K562 (cell line): ENCODE data around the gene GORASP2. TPM values are rescaled to one million over a fixed set of nuclear protein-coding genes. Genes with fewer than 3 reads are reported as not detected.

Experiments
- ATAC-seq: fragments of 200-7000 bp; cut with Tn5 transposase; 3 replicates; pipeline ENCODE4 v1.9.1; 2020; ENCODE audit warnings: moderate library complexity
- BruUV-seq: library from RNA; stranded (reverse); fragments of 400-500 nt; replicated peaks from 2 replicates; lab custom pipeline; 2021; lab: Mats Ljungman, UMichigan
- CTCF ChIA-PET: fragments of 300-600 bp; formaldehyde crosslinking; extraction: SDS; loops from one replicate; lab custom pipeline; 2021; ENCODE audit warnings: low intra/inter-chr PET ratio; lab: Yijun Ruan, JAX
- POLR2A ChIA-PET: fragments of 300-600, 350-650 bp; sonication (Branson Sonifier 250); formaldehyde crosslinking; extraction: SDS; loops from one replicate; lab custom pipeline; 2021; ENCODE audit warnings: antibody characterized with exemption, inconsistent platforms; lab: Yijun Ruan, JAX
- DNase-seq, 4 experiments: peaks; one replicate each; pipeline versions ENCODE4 v3.0.0 to v3.0.0-alpha.2; 2011 to 2018; ENCODE audit warnings: low spot score in 3 of 4, mixed read lengths in 3 of 4; ENCODE audit errors: extremely low read depth in 1 of 4
- FAIRE-seq: peaks from 2 replicates; lab custom pipeline; 2011; peaks lifted over from hg19 to GRCh38; lab: Jason Lieb, UNC
- H2AFZ ChIP-seq: 2 replicates; pipeline ENCODE4 v1.6.0; 2011; ENCODE audit warnings: low read depth, low read length, control low read depth, inconsistent platforms
- H3K27ac ChIP-seq: fragments of 200-600 bp; 3 replicates; pipeline ENCODE4 v1.8.0; 2011; ENCODE audit warnings: low read depth, mild to moderate bottlenecking, control low read depth, inconsistent platforms, low read length, moderate library complexity, mixed read lengths; ENCODE audit errors: extremely low read depth
- H3K27me3 ChIP-seq, 2 experiments: fragments of 300-600 bp in 1 of 2; 2 replicates in 1 of 2; 3 replicates in 1 of 2; pipeline versions ENCODE4 v1.6.0 to v1.8.0; 2011; ENCODE audit warnings: inconsistent platforms in 2 of 2, low read length in 2 of 2, mild to moderate bottlenecking in 1 of 2, mixed read lengths in 1 of 2, moderate library complexity in 1 of 2; ENCODE audit not compliant: control insufficient read depth in 2 of 2, insufficient read depth in 2 of 2
- H3K36me3 ChIP-seq: fragments of 300-600 bp; 3 replicates; pipeline ENCODE4 v1.8.0; 2011; ENCODE audit warnings: mild to moderate bottlenecking, low read length, inconsistent platforms; ENCODE audit not compliant: control insufficient read depth, insufficient read depth
- H3K4me1 ChIP-seq, 2 experiments: fragments of 200-600 bp in 1 of 2; replicated peaks in 1 of 2; 2 replicates in 1 of 2; 3 replicates in 1 of 2; pipeline versions ENCODE4 v1.5.1 to v1.8.0; 2011; ENCODE audit warnings: inconsistent platforms in 2 of 2, low read length in 2 of 2, mild to moderate bottlenecking in 1 of 2, mixed read lengths in 1 of 2, moderate library complexity in 1 of 2; ENCODE audit not compliant: control insufficient read depth in 2 of 2, insufficient read depth in 2 of 2
- H3K4me2 ChIP-seq: 2 replicates; pipeline ENCODE4 v1.6.1; 2011; ENCODE audit warnings: low read length, control low read depth, inconsistent platforms, mixed read lengths; ENCODE audit not compliant: insufficient read depth
- H3K4me3 ChIP-seq: fragments of 200-600 bp; sonication (generic), shearing (Covaris generic); 2 replicates; pipeline ENCODE4 v1.5.1; 2016; ENCODE audit warnings: control low read depth, inconsistent platforms
- H3K79me2 ChIP-seq: fragments of 200-600 bp; 3 replicates; pipeline ENCODE4 v1.8.0; 2011; ENCODE audit warnings: low read length, inconsistent platforms; ENCODE audit not compliant: control insufficient read depth, insufficient read depth
- H3K9ac ChIP-seq, 2 experiments: 2 replicates each; pipeline versions ENCODE4 v1.6.0 to v1.6.1; 2011; ENCODE audit warnings: low read depth in 2 of 2, low read length in 2 of 2, control low read depth in 1 of 2, inconsistent platforms in 1 of 2, mild to moderate bottlenecking in 1 of 2, mixed read lengths in 1 of 2; ENCODE audit not compliant: insufficient read depth in 1 of 2
- H3K9me1 ChIP-seq: one replicate; pipeline ENCODE4 v1.6.0; 2011; ENCODE audit warnings: inconsistent platforms, mild to moderate bottlenecking, low read length, moderate library complexity; ENCODE audit not compliant: control insufficient read depth, insufficient read depth
- H3K9me3 ChIP-seq: replicated peaks from 2 replicates; pipeline ENCODE4 v1.5.1; 2011; ENCODE audit warnings: low read depth, low read length, inconsistent platforms; ENCODE audit not compliant: control insufficient read depth, insufficient read depth
- H4K20me1 ChIP-seq: replicated peaks from 2 replicates; pipeline ENCODE4 v1.6.1; 2011; ENCODE audit warnings: low read length, inconsistent platforms, mixed read lengths; ENCODE audit not compliant: control insufficient read depth, insufficient read depth
- CBFA2T2 ChIP-seq: fragments of 450-650 bp; conservative IDR thresholded peaks from 2 replicates; pipeline ENCODE4 v1.6.1; 2017; ENCODE audit warnings: mild to moderate bottlenecking
- CBFA2T3 ChIP-seq: fragments of 450-650 bp; IDR thresholded peaks from 2 replicates; pipeline ENCODE4 v1.6.1; 2017
- FOXK1 ChIP-seq: sonication (generic); formaldehyde crosslinking; IDR thresholded peaks from 2 replicates; pipeline ENCODE4 v1.8.0; 2022; ENCODE audit warnings: missing genetic modification reagents, mild to moderate bottlenecking, borderline replicate concordance
- POLR2AphosphoS2 ChIP-seq: IDR thresholded peaks from 2 replicates; pipeline ENCODE4 v1.6.1; 2012; ENCODE audit warnings: low read length, improper control_type of control experiment
- TAF7 ChIP-seq: fragments of 450-650 bp; IDR thresholded peaks from 2 replicates; pipeline ENCODE4 v1.6.1; 2016; ENCODE audit warnings: missing genetic modification characterization, missing compliant biosample characterization
- TAL1 ChIP-seq: fragments of 450-650 bp; IDR thresholded peaks from 2 replicates; pipeline ENCODE4 v1.6.1; 2016; ENCODE audit warnings: mild to moderate bottlenecking
- ZBTB7A ChIP-seq: IDR thresholded peaks from 2 replicates; pipeline ENCODE4 v1.6.1; 2011; ENCODE audit warnings: low read depth, mild to moderate bottlenecking, low read length, moderate library complexity, borderline replicate concordance; ENCODE audit not compliant: control insufficient read depth
- WGBS: fragments of 100-300 bp; shearing (Covaris generic); methylation state at CpG from one replicate; pipeline ENCODE4 v1.1.6; 2016; ENCODE audit warnings: low coverage, mixed read lengths; ENCODE audit not compliant: insufficient coverage; ENCODE audit errors: missing lambda C conversion rate; 5-methylcytosine and 5-hydroxymethylcytosine counted together
- in situ Hi-C: fragments of 300-500 bp; cut with MboI; formaldehyde crosslinking; loops from 4 replicates; pipeline ENCODE4 v1.15.0; 2018; ENCODE audit warnings: inconsistent platforms, mixed read lengths
- intact Hi-C: fragments of 100-400 bp; cut with micrococcal nuclease; formaldehyde crosslinking; loops from 2 replicates; pipeline ENCODE4 v1.14.2; 2022
- polyA plus RNA-seq, 8 experiments: library from polyadenylated mRNA; depleted of rRNA in 4 of 8; stranded (reverse) in 5 of 8; unstranded in 3 of 8; fragments of >200 nt; fragmentation: Nextera tagmentation in 2 of 8; fragmentation: Illumina TruSeq in 1 of 8; extraction: Ambion mirVana in 2 of 8; extraction: Trizol in 1 of 8; gene quantifications; 2 replicates each; pipeline versions ENCODE4 v1.2.1 to v1.2.3, GENCODE V29; 2011 to 2014; ENCODE audit warnings: inconsistent platforms in 1 of 8, missing spikeins in 1 of 8
- total RNA-seq, 7 experiments: library from RNA; depleted of rRNA in 6 of 7; stranded (reverse); fragments of >200 nt in 6 of 7; fragmentation: Illumina TruSeq in 2 of 7; extraction: Trizol in 2 of 7; gene quantifications; 2 replicates each; pipeline versions ENCODE4 v1.2.1 to v1.2.3, GENCODE V29; 2011 to 2021; ENCODE audit warnings: low replicate concordance in 1 of 7
- TF ChIP-seq, protein P1 (sequence below), 3 experiments: fragments of 200-800 bp in 1 of 3; fragments of 250-450 bp in 1 of 3; fragments of 450-650 bp in 1 of 3; sonication (Bioruptor Pico) in 1 of 3; sonication (Bioruptor generic) in 1 of 3; formaldehyde crosslinking in 1 of 3; IDR thresholded peaks; 2 replicates each; pipeline versions ENCODE4 v1.6.1 to v1.8.0; 2016 to 2022; ENCODE audit warnings: mild to moderate bottlenecking in 2 of 3, missing genetic modification characterization in 2 of 3, missing compliant biosample characterization in 1 of 3, moderate library complexity in 1 of 3
- TF ChIP-seq, protein P2 (sequence below), 2 experiments: fragments of 450-650 bp in 1 of 2; sonication (generic) in 1 of 2; formaldehyde crosslinking; conservative IDR thresholded peaks; 2 replicates each; pipeline versions ENCODE4 v1.4.0 to v1.8.1; 2020 to 2022; ENCODE audit warnings: mild to moderate bottlenecking in 1 of 2, missing genetic modification reagents in 1 of 2

GORASP2 gene
- total and polyA plus RNA-seq, 9 of the 15 experiments (the other 6 are each of a cell fraction or from before 2014, with no cell fraction given): 27.4 to 180 (median 59.6) TPM

DNA sequence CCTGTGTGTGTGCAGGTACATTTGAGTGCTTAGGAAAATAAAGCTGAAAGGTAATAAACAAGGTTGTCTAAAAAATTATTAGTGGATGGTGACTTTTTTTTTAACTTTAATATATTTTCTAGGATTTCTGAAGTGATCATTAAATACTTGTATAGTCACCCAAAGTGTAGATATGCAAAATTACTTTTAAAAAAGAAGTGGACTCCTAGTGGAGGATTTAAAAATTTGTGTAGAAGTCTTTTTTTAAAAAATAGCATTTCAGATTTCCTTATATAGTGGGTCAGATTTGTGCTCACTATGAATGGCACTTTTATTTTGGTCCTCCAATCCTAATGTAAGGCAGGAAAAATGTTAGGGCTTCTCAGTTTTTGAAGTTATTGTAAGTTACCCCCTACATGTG is 3.9 kb downstream of the GORASP2 start (continued):
- TF ChIP-seq, protein P1, sequence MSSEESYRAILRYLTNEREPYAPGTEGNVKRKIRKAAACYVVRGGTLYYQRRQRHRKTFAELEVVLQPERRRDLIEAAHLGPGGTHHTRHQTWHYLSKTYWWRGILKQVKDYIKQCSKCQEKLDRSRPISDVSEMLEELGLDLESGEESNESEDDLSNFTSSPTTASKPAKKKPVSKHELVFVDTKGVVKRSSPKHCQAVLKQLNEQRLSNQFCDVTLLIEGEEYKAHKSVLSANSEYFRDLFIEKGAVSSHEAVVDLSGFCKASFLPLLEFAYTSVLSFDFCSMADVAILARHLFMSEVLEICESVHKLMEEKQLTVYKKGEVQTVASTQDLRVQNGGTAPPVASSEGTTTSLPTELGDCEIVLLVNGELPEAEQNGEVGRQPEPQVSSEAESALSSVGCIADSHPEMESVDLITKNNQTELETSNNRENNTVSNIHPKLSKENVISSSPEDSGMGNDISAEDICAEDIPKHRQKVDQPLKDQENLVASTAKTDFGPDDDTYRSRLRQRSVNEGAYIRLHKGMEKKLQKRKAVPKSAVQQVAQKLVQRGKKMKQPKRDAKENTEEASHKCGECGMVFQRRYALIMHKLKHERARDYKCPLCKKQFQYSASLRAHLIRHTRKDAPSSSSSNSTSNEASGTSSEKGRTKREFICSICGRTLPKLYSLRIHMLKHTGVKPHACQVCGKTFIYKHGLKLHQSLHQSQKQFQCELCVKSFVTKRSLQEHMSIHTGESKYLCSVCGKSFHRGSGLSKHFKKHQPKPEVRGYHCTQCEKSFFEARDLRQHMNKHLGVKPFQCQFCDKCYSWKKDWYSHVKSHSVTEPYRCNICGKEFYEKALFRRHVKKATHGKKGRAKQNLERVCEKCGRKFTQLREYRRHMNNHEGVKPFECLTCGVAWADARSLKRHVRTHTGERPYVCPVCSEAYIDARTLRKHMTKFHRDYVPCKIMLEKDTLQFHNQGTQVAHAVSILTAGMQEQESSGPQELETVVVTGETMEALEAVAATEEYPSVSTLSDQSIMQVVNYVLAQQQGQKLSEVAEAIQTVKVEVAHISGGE (CRISPR knock-in tag; IDR thresholded peaks at IDR 0.05): no peak
- TF ChIP-seq ZBTB7A: no peak
- TF ChIP-seq, protein P2, sequence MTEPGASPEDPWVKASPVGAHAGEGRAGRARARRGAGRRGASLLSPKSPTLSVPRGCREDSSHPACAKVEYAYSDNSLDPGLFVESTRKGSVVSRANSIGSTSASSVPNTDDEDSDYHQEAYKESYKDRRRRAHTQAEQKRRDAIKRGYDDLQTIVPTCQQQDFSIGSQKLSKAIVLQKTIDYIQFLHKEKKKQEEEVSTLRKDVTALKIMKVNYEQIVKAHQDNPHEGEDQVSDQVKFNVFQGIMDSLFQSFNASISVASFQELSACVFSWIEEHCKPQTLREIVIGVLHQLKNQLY (CRISPR knock-in tag; conservative IDR thresholded peaks at IDR 0.05): no peak
- TF ChIP-seq, all 486 proteins: peak for 0

DNA sequence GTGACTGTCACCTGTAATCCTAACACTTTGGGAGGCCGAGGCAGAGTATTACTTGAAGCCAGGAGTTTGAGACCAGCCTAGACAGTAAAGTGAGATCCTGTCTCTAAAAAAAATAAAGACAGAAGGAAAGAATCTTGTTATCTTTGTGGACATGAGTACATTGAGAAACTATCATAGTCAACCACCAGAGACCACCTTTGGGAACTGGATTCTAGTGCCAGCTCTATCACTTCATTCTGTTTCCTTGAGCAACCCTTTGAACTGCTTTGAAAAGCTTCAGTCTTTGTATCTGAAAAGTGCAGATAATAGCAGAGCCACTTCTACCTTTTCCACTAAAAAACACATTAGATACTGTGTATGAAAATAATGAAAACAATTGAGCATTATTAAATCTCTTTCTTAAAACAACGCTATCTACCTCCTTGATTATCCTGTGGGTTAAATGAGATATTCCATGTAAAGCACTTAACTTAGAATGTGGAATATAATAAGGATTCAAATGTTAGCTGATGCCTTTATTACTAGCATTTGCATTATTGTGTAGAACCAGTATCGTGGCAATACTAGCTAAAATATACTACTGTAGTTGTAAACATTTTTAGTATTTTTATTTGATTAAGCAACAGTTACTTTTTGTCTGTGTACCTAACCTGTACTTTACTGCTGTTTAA is 8.8 kb downstream of the GORASP2 start:
- in situ Hi-C loops: no loop called here
- peaks cover 3% of the 10 kb centered on the region in 2 experiments; a peak in 3 of 5 replicates for H3K4me1 ChIP-seq
- H2AFZ ChIP-seq: no peak overlapping the region
- TF ChIP-seq FOXK1 (CRISPR knock-in tag) (no peak), CBFA2T2 (peak; percentile 43), TAL1 (peak; percentile 35; the same call in 1 of the 2 replicates), POLR2AphosphoS2 (no peak), CBFA2T3 (peak; percentile 66), TAF7 (no peak)
- TF ChIP-seq, all 486 proteins: peak for 3
- Histone ChIP-seq H3K9me1 (no peaks in the 10 kb centered on the region), H3K36me3 (peaks cover 75% of the 10 kb centered on the region), H3K4me2 (no peak overlapping the region), H3K4me3 (no peak overlapping the region), H3K27me3 (no peaks in the 10 kb centered on the region), H3K9ac (no peak overlapping the region), H3K9me3 (no peaks in the 10 kb centered on the region), H3K27ac (no peak overlapping the region; the same call in 2 of the 3 replicates), H3K79me2 (peaks cover 100% of the 10 kb centered on the region), H4K20me1 (peaks cover 21% of the 10 kb centered on the region; the same call in 1 of the 2 replicates)
- DNase-seq (no peak), ATAC-seq (peak; percentile 33), FAIRE-seq (no peak)
- POLR2A ChIA-PET: interaction anchor here (0.6 to 2.4 kb wide), 7 partner anchors 8 to 225 kb away, joined by 3 to 21 read pairs (median 7); partner anchors contain the start of gene GORASP2
- BruUV-seq: no TSS peak
- intact Hi-C loops: no loop called here
- CTCF ChIA-PET: no interaction called here
- WGBS: 58% methylated on average over 3 of the region's 3 CpGs
